Neural progenitor cell (in vitro differentiated cells): ENCODE results near the gene ASIC2.

Source experiments
- CTCF ChIP-seq: fragments of 200-600 bp; sonication (generic); IDR thresholded peaks from 2 replicates; pipeline ENCODE4 v1.5.1; 2017; ENCODE audit warnings: antibody characterized with exemption, mild to moderate bottlenecking
- EZH2phosphoT487 ChIP-seq: fragments of 200-600 bp; sonication (generic); IDR thresholded peaks from 2 replicates; pipeline ENCODE4 v1.6.1; 2017; ENCODE audit warnings: antibody characterized with exemption

GRCh38 chr17:33199571-33200510, 93.3 kb downstream of the ASIC2 start:
- no peak for TF ChIP-seq CTCF
- TF ChIP-seq EZH2phosphoT487: no peak
